ENCODE results near the gene MAPKAPK3.
A peak's percentile ranks its signal among the peaks of the same experiment; 100 is the strongest.

MAPKAPK3 gene

DNA sequence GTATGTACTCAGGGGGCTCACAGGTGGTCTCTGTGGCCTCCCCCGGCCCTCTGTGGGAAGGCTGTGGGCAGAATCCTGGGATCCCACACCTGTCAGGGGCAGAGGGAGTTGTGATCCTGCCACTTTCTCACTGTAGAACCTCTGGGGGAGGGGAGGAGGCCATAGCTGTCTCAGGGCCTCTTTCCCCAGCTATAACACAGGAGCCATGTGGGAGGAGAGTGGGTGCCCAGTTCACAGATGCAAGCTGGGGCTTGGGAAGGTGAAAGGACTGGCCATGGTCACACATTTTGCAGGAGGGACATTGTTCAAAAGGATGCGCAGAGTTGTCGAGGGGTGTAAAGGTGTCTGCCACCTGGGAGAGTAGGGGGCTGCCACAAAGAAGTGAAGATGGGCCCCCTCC is 11.7 kb downstream of the MAPKAPK3 start:
- DNase-seq: no peak

DNA sequence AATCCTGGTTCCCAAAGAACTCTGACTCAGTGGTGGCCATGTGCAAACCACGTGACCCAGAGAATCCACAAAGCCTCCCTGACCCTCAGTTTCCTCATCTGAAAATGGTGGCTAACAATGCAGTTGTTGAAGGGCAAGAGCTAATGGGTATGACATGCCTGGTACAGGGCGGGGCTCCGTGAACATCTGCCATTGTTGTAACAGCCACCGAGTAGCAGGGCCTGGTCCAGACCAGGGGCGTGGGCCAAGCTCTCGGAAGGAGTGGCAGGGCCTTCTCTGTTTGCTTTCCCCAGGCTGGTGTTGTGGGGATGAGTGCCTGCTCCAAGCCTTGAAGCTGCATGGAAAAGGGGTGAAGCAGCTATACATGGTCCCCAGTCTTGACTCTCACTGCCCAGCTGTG is 13.4 kb downstream of the MAPKAPK3 start:
- DNase-seq: no peak

GRCh38 chr3:50630877-50631276 is 13.9 kb downstream of the MAPKAPK3 start:
- DNase-seq: no peak

DNA sequence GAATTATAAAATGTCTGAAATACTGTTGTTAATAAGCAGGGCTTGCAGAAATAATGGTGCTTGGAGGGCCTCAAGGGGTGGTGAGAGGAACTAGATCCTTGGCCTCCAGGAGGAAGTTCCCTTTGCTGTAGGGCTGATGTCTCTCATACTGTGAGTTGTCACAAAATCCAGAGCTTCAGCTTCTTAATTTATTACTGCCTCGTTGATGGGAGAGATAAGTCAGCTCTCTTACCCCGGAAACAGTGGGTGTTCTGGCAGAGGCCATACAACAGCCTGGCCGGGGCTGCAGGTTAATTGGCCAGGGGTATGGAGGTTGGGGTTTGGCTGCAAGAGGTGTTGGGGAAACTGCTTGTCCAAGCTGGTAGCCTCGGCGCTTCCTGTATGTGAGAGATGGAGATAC is 15.5 kb downstream of the MAPKAPK3 start:
- no peak for DNase-seq

DNA sequence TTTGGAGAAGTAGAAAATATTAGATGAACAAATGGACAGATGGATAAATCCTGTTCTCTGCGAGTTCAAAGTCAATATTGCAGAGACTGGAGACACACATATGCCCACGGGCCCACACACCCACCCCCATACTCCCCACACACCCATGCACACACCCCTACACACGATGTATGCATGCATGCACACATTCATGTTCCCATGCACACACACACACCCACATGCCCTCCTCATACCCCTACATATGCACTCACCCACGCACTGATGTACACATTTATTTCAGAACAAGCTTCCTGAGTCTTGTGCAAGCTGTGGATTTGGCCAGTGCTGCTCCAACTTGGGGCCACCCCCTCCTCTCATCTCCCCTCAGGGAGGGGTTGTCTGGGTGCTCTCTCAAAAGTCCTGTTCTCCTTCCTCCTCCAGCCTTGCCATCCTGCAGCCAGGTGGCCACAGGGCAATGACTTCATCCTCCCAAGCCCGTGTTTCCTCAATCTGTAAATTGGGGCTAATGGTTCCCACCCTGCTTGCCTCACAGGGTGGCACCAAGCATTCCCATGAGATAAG is 16.4 kb downstream of the MAPKAPK3 start:
- no peak for DNase-seq

DNA sequence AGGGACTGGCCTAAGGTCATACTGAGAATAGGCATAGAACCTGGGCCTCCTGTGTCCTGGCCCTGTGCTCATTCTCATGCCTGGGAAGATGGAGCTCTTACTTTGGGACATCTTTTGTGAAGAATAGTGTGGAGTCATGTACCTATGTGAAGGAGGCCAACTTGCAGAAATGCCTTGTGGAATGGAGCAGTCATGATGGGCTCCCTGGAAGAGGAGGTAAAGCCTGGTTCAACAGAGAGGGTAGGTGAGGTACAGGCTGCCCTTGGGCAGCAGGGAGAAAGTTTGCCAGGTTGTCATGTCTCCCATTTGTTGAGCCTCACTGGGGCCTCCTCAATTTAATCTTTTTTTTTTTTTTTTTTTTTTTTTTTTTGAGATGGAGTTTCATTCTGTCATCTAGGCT is 18.1 kb downstream of the MAPKAPK3 start:
- no peak for DNase-seq

- DNase-seq: no peak
These were observed 20.1 kb downstream of the MAPKAPK3 start for GRCh38 chr3:50637011-50637410.

- DNase-seq: no peak
These were observed 21.0 kb downstream of the MAPKAPK3 start for GRCh38 chr3:50637945-50638344.

- DNase-seq: no peak
These were observed 22.1 kb downstream of the MAPKAPK3 start for GRCh38 chr3:50639055-50639494.

DNA sequence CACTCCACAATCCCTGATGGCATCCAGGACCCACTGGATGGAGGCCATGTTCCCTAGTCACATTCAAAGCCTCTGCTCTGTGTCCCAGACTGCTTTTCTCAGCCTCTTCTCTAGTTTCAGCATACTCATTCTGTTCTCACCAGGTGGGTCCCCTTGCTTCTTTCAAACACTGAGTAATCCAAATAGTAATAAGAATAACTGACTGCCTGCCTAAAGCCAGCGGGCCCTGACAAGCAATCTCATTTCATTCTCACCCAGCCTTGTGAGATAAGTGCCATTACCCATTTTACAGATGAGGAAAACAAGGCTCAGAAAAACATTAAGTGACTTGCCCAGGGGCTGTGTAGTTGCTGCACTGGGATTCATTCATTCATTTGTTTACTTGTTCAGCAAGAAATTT is 25.4 kb downstream of the MAPKAPK3 start:
- no peak for DNase-seq

DNA sequence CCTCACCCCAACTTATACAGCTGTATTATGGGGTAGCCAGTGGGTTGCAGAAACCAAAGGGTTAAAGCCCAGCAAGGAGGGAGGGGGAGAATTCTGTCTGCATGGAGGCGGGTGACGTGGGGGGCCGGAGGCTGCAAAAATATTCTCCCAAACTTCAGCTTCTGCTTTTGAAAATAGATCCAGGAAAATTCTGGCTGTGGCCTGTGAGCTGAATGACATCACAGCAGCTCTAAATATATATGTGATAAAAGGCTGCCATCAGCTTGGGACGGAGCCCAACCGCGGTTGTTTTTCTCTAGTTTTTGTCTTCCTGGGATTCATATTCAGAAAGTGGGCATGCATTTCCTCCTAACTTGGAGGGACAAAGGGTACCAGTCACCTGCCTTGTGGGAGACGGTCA is 27.6 kb downstream of the MAPKAPK3 start:
- DNase-seq: no peak

- no peak for DNase-seq
These were observed 28.4 kb downstream of the MAPKAPK3 start for GRCh38 chr3:50645378-50645777.

DNA sequence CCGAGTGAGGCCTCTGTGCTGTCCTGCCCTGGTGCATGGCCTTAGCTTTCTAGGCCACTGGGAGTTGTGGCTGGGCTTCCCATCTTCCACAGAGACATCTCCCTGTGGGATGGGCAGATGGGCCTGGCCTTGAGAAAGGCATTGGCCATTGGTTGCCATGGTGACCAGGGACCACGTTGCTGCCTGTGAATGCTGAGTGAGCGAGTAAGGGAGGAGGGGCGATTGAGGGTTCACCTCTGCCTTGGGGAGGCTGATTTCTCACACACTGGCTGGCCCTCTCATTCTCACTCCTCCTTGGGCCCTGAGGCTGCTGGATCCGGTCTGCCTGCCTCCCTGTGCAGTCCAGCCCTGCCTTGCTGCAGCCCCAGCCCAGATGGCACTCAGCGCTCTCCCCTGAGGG is 31.4 kb downstream of the MAPKAPK3 start:
- peak; percentile 58 for DNase-seq

GRCh38 chr3:50648944-50649343 is 32.0 kb downstream of the MAPKAPK3 start:
- DNase-seq: no peak

- DNase-seq: peak; percentile 22
These were observed 32.5 kb downstream of the MAPKAPK3 start for GRCh38 chr3:50649451-50649931.

DNA sequence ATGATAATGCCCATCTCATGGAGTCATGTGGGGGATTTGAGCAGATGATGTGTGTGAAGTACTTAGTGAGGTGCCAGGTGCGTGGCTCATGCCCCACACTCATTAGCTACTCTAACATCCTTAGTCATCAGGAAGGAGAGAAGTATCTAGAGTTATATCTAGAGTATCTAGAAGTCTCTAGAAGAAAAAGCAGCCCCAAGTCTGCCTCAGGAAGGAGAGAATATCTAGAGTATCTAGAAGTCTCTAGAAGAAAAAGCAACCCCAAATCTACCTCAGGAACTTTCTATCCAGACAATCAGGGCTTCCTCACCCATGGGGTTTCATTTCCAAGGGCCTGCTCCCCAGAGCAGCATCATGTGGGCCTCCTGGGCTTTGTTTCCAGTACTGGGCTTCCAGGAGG is 33.1 kb downstream of the MAPKAPK3 start:
- DNase-seq: no peak

GRCh38 chr3:50651445-50651844 is 34.5 kb downstream of the MAPKAPK3 start:
- DNase-seq: no peak

- no peak for DNase-seq
These were observed 35.1 kb downstream of the MAPKAPK3 start for GRCh38 chr3:50651920-50652529.

- DNase-seq: no peak
These were observed 35.8 kb downstream of the MAPKAPK3 start for GRCh38 chr3:50652709-50653108.

- DNase-seq: no peak
These were observed 37.1 kb downstream of the MAPKAPK3 start for GRCh38 chr3:50653937-50654595.

GRCh38 chr3:50655009-50655830 is 38.3 kb downstream of the MAPKAPK3 start:
- DNase-seq: no peak

DNA sequence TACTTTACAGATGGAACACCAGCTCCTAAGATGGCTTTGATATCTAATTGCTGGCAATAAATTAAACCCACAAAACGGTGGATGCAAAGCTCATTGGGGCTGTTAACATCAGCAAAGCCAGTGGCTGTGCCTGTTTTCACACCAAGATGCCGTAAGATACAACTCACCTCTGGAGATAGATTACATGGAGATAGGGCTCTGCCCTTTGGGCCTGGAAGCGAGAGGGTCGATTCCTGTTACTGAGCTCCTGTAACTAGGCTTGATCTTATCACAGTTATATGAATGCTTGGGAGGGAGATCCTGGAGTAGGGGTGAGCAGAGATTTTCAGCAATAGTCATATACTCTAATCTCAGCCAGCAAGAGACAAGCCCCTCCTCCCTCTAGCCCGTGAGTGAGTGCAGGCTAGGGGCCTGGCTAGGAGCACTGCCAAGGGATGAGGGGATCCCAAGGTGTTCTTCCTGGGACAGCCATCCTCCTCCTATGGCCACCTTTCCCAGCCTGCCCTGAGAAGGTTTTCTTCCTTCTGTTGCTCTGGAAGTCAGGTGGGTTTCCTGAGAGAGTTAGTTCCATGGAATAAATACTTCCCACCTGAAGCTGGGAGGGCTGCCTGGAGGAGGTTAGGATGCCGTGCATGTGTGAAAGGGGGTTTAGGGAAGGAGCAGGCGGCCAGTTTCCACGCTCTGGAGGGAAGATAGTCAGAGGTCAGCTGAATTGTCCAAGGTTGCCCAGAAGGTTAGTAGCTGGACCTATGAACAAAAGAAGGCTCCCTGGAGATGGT is 39.7 kb downstream of the MAPKAPK3 start:
- no peak for DNase-seq

DNA sequence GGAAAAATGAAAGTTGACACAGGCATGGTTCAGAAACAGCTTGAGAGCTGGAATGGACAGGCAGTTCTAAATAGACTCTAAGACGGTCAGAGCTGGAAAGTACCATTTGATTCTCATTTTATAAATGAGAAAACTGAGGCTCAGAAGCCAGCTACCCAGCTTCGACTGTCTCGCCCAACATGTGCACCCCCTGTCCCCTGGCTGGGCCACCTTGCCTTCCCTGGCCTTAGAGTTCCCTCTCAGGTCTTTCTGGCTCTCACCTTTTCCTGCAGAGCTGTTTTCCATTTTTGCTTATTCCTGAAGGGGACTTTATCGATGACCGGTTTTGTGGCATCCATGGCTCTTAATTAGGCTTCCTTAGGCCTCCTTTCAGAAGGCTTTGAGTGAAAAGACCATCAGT is 40.5 kb downstream of the MAPKAPK3 start:
- DNase-seq: no peak

Data from NCI-H2227 treated with DMSO at 0.1 percent for 48 hours (cell line).